ENCODE data around the gene RASAL2. TPM values are rescaled to one million over a fixed set of nuclear protein-coding genes. Genes with fewer than 3 reads are reported as not detected.

RASAL2 gene
- total RNA-seq (2021; ENCODE audit: unreplicated experiment) (31.6 TPM), Bru-seq, nascent RNA (percentile 90 among the genes with signal in this experiment), BruChase-seq, experiment 1, labeled RNA remaining after a 2-hour chase (percentile 79 among the genes with signal in this experiment), BruChase-seq, experiment 2, labeled RNA remaining after a 6-hour chase (percentile 72 among the genes with signal in this experiment)
- 12.9 TPM for polyA plus RNA-seq (2012; ENCODE audit: insufficient read length)
- long read RNA-seq, full-length matches to known transcripts: 1 of 33 reads
- long read RNA-seq, partial matches to known transcripts: 21 of 33 reads
- long read RNA-seq, other reads (novel, unspliced or antisense): 11 of 33 reads

DNA sequence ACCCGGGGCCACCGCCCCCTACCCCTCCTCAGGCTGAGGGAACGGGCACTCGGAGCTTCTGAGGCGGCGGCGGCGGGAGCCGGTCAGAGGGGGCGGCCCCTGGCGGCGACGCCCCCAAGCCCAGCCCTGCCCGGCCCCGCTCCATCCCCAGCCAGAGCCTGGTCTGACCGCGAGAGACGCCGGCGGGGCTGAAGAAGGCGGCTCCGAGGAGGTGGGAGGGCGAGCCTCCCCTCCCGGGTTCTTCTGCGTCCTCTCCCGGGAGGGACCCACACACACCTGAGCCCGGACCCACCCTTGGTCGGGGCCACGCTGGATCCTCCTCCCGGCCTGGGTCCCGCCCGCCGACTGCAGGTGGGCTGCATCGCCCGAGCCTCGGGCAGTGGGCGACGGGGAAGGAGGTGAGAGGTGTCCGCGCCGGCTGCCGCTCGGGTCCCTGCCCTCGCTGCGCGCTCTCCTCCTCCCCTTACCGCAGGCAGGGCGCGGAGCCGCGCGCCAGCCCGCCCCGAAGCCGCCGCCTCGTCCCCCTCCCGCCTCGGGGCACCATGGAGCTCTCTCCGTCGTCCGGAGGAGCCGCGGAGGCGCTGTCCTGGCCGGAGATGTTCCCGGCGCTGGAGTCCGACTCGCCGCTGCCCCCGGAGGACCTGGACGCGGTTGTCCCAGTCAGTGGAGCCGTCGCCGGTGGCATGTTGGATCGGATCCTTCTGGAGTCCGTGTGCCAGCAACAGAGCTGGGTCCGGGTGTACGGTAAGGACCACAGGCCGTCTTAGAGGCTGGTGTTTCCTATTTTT lies at the start of gene RASAL2:
Gene RASAL2, plus strand, starts transcription at position 154 of the 788 bp plus-strand sequence. Its CDS starts 389 bp downstream, at position 543.
- intact Hi-C loops (cut with micrococcal nuclease; ENCODE audit: unreplicated experiment) (loop anchor here (10.0 kb wide), 1 partner anchor 171 kb away; no protein-coding TSS in a partner anchor), in situ Hi-C loops (cut with HindIII; ENCODE audit: low pct_unique_long_range_greater_than_20kb, low sequenced_read_pairs) (no loop called here)
- peak; percentile 91 for ATAC-seq
- no TSS peak for BruUV-seq (replicated peaks)
- Histone ChIP-seq H3K36me3 (ENCODE audit: control insufficient read depth, insufficient read depth, low read length) (no peaks in the 10 kb centered on the region; the same call in 1 of the 2 replicates), H3K9me3 (ENCODE audit: control insufficient read depth, insufficient read depth, low read depth, low read length) (no peaks in the 10 kb centered on the region), H3K4me3 (ENCODE audit: low read depth in 2 of 2, low read length in 2 of 2) (peak within 1 kb of the TSS; percentile 80 to 94), H3K27me3 (ENCODE audit: control insufficient read depth, insufficient read depth, low read length) (no peaks in the 10 kb centered on the region), H3K4me1 (ENCODE audit: control insufficient read depth, insufficient read depth, low read length) (peaks cover 36% of the 10 kb centered on the region), H3K27ac (ENCODE audit: low read length) (peak within 1 kb of the TSS; percentile 91)
- TF ChIP-seq, protein P1, sequence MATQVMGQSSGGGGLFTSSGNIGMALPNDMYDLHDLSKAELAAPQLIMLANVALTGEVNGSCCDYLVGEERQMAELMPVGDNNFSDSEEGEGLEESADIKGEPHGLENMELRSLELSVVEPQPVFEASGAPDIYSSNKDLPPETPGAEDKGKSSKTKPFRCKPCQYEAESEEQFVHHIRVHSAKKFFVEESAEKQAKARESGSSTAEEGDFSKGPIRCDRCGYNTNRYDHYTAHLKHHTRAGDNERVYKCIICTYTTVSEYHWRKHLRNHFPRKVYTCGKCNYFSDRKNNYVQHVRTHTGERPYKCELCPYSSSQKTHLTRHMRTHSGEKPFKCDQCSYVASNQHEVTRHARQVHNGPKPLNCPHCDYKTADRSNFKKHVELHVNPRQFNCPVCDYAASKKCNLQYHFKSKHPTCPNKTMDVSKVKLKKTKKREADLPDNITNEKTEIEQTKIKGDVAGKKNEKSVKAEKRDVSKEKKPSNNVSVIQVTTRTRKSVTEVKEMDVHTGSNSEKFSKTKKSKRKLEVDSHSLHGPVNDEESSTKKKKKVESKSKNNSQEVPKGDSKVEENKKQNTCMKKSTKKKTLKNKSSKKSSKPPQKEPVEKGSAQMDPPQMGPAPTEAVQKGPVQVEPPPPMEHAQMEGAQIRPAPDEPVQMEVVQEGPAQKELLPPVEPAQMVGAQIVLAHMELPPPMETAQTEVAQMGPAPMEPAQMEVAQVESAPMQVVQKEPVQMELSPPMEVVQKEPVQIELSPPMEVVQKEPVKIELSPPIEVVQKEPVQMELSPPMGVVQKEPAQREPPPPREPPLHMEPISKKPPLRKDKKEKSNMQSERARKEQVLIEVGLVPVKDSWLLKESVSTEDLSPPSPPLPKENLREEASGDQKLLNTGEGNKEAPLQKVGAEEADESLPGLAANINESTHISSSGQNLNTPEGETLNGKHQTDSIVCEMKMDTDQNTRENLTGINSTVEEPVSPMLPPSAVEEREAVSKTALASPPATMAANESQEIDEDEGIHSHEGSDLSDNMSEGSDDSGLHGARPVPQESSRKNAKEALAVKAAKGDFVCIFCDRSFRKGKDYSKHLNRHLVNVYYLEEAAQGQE (IDR thresholded peaks at IDR 0.05; ENCODE audit: insufficient read depth in 1 of 2, low read depth in 2 of 2, low read length in 1 of 2): no peak
- TF ChIP-seq POLR2AphosphoS5 (IDR thresholded peaks at IDR 0.05; ENCODE audit: low read depth, low read length) (no peak), SIN3A (IDR thresholded peaks at IDR 0.05; ENCODE audit: borderline replicate concordance, insufficient read depth, low read depth, low read length) (0 out of 2 replicates have a peak, but pooled peaks have one; percentile 29)
- TF ChIP-seq, protein P2, sequence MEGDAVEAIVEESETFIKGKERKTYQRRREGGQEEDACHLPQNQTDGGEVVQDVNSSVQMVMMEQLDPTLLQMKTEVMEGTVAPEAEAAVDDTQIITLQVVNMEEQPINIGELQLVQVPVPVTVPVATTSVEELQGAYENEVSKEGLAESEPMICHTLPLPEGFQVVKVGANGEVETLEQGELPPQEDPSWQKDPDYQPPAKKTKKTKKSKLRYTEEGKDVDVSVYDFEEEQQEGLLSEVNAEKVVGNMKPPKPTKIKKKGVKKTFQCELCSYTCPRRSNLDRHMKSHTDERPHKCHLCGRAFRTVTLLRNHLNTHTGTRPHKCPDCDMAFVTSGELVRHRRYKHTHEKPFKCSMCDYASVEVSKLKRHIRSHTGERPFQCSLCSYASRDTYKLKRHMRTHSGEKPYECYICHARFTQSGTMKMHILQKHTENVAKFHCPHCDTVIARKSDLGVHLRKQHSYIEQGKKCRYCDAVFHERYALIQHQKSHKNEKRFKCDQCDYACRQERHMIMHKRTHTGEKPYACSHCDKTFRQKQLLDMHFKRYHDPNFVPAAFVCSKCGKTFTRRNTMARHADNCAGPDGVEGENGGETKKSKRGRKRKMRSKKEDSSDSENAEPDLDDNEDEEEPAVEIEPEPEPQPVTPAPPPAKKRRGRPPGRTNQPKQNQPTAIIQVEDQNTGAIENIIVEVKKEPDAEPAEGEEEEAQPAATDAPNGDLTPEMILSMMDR (IDR thresholded peaks at IDR 0.05): peak; percentile 35; the same call in 1 of the 2 replicates
- ChIA-PET POLR2A (interaction anchor here (0.6 kb wide), 3 partner anchors 61 to 407 kb away, joined by 3 to 7 read pairs (median 3); no protein-coding TSS in a partner anchor), CTCF (interaction anchor here (0.6 to 0.8 kb wide), 4 partner anchors 184 to 217 kb away, joined by 3 to 4 read pairs (median 3); no protein-coding TSS in a partner anchor)
- DNase-seq (ENCODE audit: low read depth, low spot score): no peak

DNA sequence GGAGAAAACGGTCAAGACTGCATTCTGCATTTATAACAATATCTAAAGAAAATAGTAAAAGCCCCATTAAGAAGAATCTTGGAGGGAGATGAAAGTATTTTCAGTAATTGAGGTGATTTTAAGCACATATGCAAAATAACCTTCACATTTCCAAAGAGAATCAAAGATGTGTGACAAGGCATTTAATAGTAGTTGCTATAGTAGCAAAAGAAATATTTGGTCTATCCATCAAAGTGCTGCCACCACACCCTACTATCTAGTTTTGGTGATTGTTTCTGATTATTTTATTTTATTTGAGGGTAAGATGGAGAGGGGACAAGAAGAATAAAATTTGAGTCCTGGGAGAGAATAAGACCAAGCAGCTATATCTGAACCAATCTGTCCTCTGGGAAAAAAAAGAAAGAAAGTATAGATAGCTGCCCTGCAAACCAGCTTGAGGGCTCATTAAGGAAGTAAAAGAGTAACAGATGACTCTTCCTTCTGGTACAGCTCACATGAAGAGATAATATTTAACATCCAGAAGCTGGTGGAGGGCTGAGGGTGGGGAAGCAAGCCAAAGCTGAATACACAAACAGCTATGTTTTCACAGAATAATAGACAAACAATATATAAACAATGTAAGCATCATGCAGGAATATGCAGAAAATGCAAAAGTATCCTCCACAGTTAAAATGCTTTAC lies 47.2 kb upstream of the RASAL2 start:
- in situ Hi-C loops (cut with HindIII; ENCODE audit: low pct_unique_long_range_greater_than_20kb, low sequenced_read_pairs): no loop called here

More for the DNA sequence above, 47.2 kb upstream of the RASAL2 start:
- H3K9me3 ChIP-seq (ENCODE audit: control insufficient read depth, insufficient read depth, low read depth, low read length): no peaks in the 10 kb centered on the region
- intact Hi-C loops (cut with micrococcal nuclease; ENCODE audit: unreplicated experiment): no loop called here
- no peak overlapping the region for H3K27ac ChIP-seq (ENCODE audit: low read length)
- POLR2A ChIA-PET: no interaction called here
- DNase-seq (ENCODE audit: low read depth, low spot score) (no peak), ATAC-seq (no peak)
- no peaks in the 10 kb centered on the region for H3K4me1 ChIP-seq (ENCODE audit: control insufficient read depth, insufficient read depth, low read length)
- H3K27me3 ChIP-seq (ENCODE audit: control insufficient read depth, insufficient read depth, low read length): no peaks in the 10 kb centered on the region
- CTCF ChIA-PET: no interaction called here
- TF ChIP-seq POLR2AphosphoS5 (IDR thresholded peaks at IDR 0.05; ENCODE audit: low read depth, low read length): no peak
- no peak for TF ChIP-seq TCF7L2 (IDR thresholded peaks at IDR 0.05; ENCODE audit: low read depth, low read length)
- TF ChIP-seq, protein P1 (IDR thresholded peaks at IDR 0.05; ENCODE audit: insufficient read depth in 1 of 2, low read depth in 2 of 2, low read length in 1 of 2): no peak
- TF ChIP-seq, protein P2 (IDR thresholded peaks at IDR 0.05): no peak
- TF ChIP-seq SIN3A (IDR thresholded peaks at IDR 0.05; ENCODE audit: borderline replicate concordance, insufficient read depth, low read depth, low read length): no peak
- BruUV-seq (replicated peaks): no TSS peak
- no peak overlapping the region for H3K4me3 ChIP-seq (ENCODE audit: low read depth in 2 of 2, low read length in 2 of 2)
- H3K36me3 ChIP-seq (ENCODE audit: control insufficient read depth, insufficient read depth, low read length): no peaks in the 10 kb centered on the region
